Activated CD4-positive, alpha-beta T cell treated with anti-CD3 and anti-CD28 coated beads for 48 hours (primary cell): ENCODE results near the gene CHD1.

Source experiments
- DNase-seq: peaks from one replicate; pipeline ENCODE4 v3.0.0-alpha.2; 2020

CHD1 gene

DNA sequence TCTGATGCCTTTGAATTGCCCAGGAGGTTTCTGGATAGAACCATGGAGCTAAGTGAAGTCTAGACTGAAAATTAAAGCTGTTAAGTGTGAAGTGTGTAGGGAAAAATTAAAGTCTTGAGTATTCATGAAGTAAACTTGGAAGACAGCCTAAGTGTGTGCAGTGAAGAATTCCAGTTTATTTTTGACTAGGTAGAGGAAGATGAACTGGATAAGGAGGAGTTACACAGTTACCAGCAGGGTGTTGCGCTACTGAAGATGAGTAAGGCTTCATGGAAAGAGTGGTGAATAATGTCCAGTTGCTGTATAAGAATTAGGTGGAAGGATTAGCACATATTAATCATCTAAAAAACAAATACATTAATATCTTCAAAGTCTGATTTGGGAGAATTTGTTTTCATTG is 5.7 kb upstream of the CHD1 start:
- DNase-seq, result no peak

DNA sequence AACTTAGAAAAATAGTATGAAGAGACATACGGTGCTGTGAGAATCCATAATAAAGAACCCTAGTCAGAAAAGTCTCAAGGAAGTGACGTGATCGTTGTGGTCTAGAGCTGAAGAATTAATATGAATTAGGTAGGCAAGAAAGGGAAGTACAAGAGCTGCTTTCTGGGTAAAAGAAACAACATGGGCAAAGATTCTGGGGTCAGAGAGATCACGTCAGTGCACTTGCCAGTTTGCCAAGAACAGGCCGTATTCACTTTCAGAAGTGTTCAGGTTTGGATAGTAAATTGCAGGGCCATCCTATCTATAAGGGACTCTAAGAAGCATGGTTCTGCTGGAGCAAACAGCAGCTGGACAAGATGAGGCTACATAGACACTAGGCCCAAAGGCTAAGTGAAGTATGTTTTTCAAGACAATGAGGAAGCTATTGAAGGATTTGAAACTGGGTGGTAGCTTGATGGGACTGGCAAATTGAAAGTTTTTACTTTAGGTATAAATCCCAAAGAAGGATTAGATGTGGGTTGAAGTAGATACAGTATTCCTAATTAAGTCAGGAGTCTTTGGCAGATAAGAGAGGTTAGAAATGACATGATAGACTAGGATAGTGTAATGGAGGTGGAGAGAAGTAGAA is 4.8 kb upstream of the CHD1 start:
- DNase-seq, result no peak

DNA sequence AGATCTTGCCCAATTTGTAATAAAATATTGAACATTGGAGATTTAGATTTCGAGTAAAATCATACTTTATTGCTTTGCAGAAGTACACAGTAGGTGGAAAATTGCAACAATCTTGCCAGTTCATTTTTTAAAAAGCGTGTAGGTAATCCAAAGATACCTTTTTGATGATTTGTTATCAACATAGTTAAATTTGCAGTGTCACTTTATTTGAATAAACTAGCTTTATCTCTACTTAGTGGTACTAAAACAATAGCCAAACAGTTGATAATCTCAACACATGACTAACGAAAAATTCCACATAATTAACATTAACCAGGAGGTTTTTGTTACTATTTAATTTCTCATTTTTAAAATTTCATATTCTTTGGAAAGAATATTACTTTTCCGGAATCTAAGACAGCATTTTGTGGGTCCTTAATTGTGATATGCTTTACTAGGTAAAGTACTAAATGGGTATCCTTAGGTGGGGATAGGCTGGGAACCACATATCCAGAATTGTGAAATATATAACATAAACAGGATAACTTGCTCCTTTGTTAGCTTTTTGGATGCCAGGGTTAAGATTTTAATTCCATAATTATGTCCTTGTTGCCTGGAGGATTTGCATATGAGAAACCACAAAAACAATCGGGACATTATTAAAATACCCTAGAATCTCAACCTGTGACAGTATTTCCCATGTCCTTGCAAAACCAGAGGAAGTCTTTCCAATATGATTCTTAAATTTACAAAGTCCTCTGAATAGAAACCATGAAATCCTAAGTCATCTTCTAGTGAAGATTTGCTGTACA is 2.4 kb upstream of the CHD1 start:
- DNase-seq, result no peak

DNA sequence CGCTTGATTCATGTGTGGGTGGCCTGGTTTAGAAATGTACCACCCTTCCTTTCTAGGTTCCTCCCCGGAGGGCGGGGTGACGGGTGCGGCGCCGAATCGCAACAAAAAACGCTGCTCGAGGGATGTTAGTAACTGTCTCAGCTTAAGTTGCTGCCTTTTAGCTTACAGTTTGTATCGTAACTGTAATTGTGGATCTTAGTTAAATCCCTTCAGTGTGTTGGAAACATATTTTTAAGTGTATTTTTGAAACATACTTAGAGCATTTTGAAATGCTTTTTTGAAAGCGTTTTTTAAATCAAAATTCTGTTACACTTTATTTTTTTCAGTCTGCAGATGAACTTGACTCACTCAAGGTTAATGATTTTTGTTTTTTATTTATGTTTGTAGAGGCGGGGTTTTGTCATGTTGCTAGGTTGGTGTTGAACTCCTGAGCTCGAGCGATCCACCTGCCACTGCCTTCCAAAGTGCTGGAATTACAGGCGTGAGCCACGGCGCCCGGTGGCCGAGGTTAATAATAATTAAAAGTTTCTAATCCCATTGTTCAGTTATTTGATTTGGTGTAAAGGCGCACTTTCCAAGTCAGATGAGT is 997 bp upstream of the CHD1 start:
- DNase-seq, result no peak

DNA sequence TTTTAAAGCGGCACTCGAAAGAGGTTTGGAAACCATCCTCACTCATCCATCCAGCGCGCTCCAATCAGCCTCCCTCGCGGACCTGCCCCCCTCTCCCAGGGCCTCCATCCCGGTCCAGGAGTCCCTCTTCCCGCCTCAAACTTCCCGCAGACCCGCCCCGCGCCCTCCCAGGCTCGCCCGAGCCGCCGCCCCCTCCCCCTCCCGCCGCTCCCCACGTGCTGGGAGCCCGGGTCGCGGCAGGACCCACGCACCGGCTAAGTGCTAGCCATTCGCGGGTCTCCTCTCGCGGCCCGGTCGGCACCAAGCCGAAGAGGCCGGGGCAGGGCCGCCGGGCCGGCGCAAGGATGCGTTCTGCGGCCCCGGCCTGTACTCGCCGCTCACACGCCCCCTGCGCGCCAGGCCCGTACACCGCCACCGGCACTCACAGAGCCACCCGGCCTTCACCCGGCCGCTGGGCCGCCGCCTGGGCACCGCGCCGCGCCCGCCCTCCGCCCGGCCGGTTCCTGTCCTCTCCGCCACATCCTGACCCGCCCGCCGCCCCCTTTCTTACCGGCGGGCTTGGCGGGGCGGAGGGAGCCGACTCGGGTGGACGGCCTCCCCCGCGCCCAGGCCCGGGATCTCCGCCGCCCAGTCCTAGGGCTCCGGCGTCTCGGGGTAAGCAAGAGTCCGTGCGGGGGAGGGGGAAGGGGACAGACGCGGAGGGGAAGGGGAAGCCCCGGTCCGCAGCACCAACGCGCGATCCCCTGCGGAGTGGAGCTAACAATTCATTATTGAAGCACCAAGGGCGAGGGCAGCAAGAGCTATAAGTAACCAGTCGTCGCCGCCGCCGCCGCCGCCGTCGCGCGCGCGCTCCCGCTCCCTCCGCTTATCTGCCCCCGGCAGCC is 576 bp downstream of the CHD1 start:
- DNase-seq, result peak; percentile 58

DNA sequence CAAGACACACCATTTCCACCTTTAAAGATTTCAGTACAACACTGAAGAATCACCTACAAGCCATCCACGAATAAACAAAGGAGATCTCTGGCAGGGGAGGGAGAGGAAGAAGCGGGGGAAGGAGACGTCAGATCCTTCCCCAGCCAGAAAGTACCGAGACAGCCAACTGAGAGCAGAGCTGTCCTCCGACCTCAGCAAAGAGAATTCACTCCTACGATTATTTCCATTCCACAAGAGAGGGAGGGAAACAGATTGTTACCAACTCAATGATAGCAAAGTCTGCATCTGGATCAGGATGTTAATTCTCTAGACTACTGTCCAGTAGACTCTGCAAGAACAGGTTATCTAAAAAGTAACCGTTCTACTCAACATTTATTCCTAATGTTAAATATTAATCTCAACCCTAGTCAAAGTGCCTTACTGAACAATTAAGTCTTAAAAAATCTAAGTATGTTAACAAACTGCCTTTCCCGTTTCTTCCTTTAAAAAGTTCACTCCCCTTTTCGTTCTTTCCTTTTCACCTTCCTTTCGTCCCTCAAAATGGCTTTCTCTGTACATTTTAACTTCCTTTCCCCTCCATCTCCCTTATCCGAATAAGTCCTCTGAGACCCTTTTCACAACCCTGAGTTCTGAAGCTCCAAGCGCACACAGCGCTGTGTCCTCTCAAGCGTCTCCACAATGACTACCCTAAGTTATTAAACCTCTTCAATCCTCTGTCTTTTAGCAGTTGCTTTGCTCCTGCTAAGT is 1.4 kb downstream of the CHD1 start:
- DNase-seq, result peak; percentile 63

DNA sequence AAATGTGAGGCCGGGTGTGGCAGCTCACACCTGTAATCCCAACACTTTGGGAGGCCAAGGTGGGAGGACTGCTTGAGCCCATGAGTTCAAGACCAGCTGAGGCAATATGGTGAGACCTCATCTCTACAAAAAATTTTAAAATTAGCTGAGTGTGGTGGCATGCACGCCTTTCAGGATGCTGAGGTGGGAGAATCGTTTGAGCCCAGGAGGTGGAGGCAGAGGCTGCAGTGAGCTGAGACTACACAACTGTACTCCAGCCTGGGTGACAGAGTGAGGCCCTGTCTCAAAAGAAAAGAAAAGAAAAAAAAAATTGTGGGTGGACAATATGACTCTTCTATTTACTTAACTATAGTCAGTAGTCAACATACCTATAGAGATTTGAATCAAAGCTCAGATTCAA is 4.8 kb downstream of the CHD1 start:
- DNase-seq, result no peak

DNA sequence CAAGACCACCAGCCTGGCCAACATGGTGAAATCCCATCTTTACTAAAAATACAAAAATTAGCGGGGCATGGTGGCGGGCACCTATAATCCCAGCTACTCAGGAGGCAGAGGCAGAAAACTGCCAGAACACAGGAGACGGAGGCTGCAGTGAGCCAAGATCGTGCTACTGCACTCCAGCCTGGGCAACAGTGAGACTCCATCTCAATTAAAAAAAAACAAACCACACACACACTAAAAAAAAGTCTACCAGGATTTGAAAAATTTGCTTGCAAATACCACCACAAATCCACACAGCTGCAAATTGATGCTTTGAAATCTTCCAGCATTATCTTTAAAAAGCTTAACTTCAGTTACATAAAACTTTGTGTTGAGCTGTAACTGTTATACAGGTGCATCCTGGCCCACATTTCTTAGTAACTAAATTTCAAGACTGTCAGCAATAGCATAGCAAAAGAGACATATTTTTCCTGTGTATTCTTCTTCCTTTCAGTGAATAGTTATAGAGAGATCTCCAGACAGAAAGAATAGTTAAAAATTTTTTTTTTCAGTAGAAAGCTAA is 6.8 kb downstream of the CHD1 start:
- DNase-seq, result no peak

DNA sequence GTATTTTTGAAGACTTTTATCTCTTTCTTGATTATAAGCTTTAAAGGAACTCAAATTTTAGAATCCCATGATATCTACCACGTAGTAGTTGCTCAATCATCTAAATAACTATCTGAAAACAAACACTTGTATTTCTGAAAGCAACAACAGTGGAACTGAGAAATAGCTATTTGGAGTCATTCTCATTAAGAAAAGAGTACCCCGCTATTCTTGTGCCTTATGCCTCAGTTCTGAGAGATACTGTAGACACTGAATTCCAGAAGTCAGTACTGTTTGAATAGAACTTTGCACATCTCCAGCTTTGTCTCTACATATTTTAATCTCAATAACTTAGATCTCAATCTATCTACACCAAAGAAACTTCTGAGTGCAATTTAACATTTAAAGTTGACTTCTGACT is 11.4 kb downstream of the CHD1 start:
- DNase-seq, result no peak

DNA sequence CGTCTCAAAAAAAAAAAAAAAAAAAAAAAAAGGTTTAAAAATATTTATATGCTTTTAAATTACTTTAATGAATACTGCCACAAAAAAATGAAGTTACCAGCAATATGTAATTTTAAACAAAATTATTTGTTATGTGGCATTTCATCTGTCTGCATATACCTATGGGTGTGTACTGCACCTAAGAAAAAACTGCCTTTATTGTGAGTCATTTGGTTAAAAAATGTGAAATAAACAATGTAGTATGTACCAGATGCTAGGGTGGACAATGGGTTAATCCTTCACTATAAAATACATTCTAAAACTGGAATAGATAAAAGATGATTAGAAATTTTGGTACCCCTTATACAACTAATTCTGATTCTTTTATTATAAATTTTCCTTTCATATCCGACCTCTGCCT is 12.3 kb downstream of the CHD1 start:
- no peak for DNase-seq

DNA sequence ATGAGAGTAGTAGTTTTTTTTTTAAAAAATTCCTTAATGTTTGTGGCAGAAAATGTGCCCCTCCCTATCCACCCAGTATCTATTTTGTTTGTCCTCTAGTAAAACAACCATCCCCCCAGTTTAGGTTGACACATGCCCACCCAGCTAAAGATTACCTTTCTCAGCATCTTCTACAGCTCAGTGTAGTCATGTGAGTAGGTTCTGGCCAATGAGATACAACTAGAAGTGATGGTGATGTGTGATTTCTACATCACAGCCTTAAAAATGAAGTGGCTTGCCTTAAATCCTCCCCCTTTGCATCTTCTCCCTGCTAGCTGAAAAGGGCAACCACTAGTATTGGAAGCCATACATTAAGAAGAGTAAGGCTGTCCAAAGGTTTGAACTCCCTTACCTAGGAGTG is 14.9 kb downstream of the CHD1 start:
- DNase-seq, result no peak

DNA sequence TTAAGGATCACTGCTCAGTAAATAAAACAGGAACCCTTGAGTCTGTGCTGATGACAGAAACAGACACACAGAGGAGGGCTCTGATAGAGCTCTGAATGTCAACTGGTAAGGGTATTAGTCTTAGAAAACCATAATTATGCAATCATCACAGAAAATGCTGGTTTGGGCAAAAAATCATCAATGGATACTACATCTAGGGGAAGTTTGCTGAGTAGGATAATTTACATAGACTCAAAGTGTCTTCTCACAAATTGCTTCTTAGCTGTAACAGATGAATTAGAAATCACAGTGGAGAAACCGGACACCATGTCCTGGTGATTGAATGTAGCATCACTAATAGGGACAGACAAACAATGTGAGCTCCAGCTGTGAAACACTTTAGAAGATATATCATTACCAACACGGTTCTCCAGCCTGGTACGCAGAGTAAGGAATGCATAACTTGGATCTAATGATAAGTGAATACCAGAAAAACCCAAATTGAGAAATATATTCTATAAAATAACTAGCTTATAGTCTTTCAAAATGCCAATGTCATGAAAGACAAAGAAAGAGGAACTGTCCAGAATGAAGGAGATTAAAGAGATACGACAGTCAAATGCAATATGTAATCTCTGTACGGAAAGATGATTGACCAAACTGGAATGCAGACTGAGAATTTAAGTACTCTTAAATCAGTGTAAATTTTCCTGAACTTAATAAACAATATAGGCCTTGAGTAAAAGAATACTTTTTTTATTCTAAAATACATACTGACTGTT is 17.3 kb downstream of the CHD1 start:
- DNase-seq, result no peak

DNA sequence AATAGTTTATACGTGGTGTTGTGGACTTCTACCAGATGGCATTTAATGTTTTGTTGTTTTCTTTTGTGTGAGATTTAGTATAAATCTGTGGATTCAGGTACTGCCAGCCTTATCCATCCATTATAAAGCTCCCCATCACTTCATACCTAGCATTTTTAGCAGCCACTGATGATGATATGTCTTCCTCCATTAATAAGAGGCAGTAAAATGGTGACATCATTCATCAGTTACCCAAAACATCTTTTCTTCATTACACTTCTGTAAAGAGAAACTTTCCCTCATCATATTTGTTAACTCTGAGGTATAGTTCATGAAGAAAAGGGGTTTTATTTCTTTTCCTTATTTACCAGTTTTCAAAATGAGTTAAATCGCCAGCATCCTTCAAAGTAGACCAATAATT is 19.4 kb downstream of the CHD1 start:
- no peak for DNase-seq

DNA sequence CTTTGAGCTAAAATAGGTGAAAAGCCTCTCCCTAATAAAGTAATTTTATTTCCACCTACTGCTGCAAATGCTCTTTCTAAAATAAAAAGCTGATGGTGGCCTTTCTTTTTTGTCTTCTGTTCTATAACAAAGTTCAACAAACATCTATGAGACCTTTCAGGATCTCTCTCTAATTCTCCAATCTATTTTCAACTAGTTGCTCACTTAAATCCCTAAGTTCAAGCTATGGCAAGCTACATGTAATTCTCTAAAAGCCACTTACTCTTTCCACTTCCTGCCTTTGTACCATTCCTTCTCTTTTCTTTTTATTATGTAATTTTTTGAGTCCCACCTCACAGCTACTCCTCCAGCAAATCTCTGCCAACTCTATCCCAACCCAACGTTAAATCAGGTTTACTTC is 20.9 kb downstream of the CHD1 start:
- no peak for DNase-seq

DNA sequence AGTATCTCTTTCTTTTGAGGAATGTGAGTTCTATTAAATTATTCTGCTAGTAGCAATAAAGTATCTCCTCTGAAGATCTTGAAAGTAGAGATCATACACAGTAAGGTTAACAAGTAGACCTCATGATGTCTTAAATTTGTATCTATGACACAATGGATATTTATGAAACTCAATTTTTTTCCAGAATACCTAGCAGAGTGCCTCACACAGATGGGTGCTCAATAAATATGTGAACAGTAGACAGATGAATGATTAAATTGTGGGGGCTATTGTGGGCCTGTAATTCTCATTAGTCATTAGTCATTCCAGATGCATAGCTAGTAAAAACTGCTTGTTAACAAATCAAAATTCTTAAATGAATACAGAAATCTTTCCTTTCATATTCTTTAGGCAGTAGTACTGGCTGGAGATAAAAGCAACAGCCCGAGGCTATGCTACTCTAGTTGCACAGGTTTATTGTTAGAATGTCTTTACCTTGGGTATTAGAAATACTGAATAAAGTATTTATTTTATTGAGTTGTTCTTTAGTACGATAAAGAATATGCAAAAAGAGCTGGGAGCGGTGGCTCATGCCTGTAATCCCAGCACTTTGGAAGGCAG is 22.0 kb downstream of the CHD1 start:
- no peak for DNase-seq

DNA sequence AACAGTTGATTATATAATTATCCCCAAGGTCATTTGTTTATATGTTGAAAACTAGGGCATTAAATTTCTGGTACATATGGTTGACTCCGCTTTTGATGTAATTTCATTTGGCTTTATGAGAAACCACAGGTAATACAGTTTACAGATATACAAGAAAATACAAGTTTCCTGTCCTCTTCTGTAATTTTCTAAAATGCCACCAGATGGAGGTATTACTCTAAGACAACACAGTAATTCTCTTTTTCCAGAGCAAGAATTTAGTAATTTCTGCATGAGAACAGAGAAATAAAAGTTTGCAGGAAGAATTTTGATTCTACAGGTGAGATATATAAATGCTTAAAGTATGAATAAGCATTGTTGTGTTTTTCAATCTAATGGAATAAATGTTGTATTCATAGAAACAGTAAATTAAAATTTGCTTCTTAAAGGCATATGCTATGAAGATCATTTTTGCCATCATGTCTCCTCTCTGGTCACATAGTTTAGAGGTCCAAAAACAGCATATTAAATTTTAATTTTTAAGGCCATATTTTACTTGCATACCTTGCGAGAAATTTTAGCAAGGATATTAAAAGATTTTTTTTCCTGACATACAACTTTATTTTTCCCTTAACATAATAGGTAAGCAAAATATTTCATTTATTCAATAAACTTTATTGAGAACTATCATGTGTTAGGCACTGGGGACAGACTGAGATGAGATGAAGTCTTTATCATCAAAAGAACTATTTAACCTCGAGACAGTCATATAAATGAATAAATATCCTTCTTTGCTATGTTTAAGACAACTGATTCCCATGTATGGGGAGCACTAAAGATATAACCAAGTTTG is 22.7 kb downstream of the CHD1 start:
- DNase-seq, result no peak

DNA sequence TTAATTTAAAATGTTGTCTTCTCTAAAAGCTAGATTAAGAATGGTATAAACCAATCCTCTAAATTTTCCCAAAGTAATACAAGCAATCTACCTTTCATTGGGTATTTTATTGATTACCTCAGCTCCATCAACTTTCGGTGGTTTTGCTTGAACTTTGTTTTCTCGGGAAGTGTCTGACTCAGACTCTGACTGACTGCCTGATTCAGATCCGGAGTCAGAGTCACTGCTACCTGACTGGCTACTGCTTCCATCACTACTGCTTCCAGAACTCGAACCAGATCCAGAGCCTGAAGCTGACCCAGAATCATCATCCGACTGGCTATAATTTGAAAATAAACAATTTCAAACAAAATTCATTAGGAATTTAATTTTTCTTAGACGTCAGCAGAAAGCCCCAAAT is 24.0 kb downstream of the CHD1 start:
- DNase-seq, result peak; percentile 25

DNA sequence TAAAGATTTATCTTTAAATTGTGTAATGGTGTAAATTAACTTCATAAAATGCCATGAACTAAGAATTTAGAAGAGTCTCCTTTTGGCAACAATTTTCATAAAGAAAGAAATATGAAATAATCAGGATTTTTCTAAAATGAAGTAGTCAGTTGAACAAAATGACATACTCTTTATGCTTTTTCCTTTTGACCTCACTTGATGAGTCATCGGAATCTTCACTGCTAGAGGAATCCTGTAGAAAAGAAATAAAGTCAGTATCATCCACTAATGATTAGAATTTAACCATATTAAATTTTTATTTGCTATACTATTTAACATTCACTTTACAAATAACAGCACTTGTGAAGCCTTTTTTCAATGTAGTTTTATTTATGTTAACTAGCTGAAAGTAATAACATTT is 26.1 kb downstream of the CHD1 start:
- no peak for DNase-seq

DNA sequence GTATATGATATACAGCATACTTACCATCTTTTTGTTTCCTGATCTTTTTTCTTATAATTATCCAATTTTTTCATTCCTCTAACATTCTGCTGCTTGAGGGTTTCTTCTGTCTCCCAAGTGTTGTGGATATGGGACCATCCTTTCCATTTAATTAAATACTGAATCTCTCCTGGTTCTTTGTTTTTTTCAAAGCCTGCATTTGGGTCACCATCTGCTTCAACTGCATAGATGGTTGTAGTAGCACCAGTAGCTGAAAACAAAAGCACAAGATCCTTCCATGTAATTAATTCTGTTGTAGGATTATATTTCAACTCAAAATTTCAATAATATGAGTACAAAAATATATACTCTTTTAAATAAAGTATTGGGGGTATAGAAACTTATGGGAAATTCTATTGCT is 29.4 kb downstream of the CHD1 start:
- DNase-seq, result no peak

DNA sequence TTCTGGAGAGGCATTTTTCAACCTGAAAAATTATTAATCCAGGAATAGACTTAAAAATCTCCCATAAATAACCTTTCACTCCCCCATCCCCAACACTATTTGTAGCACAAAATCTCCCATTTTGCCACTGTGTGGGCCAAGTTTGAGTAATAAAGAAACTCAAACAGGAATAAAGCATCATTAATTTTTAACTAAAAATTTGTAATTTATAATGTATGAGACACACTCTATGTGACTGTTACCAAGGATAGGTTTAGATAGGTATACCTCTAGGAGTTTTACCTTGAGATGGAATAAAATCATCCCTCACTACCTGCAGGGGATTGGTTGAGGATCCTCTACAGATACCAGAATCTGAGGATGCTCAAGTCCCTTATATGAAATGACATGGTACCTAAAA is 30.1 kb downstream of the CHD1 start:
- DNase-seq, result no peak
